H9 (cell line): ENCODE data around the gene OR52E1. TPM values are rescaled to one million over a fixed set of nuclear protein-coding genes. Genes with fewer than 3 reads are reported as not detected.

Experiments
- DNase-seq: peaks from one replicate; pipeline ENCODE4 v3.0.0-alpha.2; 2017
- H2AFZ ChIP-seq: one replicate; pipeline ENCODE4 v1.6.1; 2013; ENCODE audit warnings: mild to moderate bottlenecking, low read length, control low read depth, moderate library complexity
- H2AK5ac ChIP-seq: 2 replicates; pipeline ENCODE4 v1.6.1; 2013; ENCODE audit warnings: low read length, control low read depth, mixed read lengths; ENCODE audit not compliant: insufficient read length
- H2BK120ac ChIP-seq: one replicate; pipeline ENCODE4 v1.6.1; 2013; ENCODE audit warnings: low read depth, mild to moderate bottlenecking, low read length, control low read depth, inconsistent platforms; ENCODE audit not compliant: poor library complexity, severe bottlenecking
- H2BK12ac ChIP-seq: 2 replicates; pipeline ENCODE4 v1.6.1; 2013; ENCODE audit warnings: low read length, control low read depth, mixed read lengths, low read depth; ENCODE audit not compliant: insufficient read length
- H2BK15ac ChIP-seq: 2 replicates; pipeline ENCODE4 v1.6.1; 2013; ENCODE audit warnings: low read depth, low read length, control low read depth
- H2BK20ac ChIP-seq: one replicate; pipeline ENCODE4 v1.6.1; 2013; ENCODE audit warnings: low read depth, mild to moderate bottlenecking, low read length, control low read depth, inconsistent platforms; ENCODE audit not compliant: poor library complexity, severe bottlenecking
- H2BK5ac ChIP-seq: 2 replicates; pipeline ENCODE4 v1.6.1; 2013; ENCODE audit warnings: low read length, control low read depth, mixed read lengths; ENCODE audit not compliant: insufficient read length
- H3K14ac ChIP-seq: 2 replicates; pipeline ENCODE4 v1.6.1; 2013; ENCODE audit warnings: low read length, control low read depth; ENCODE audit not compliant: insufficient read depth
- H3K18ac ChIP-seq: 2 replicates; pipeline ENCODE4 v1.6.1; 2013; ENCODE audit warnings: low read depth, mild to moderate bottlenecking, mixed read lengths, low read length, control low read depth; ENCODE audit not compliant: insufficient read length
- H3K23ac ChIP-seq: 2 replicates; pipeline ENCODE4 v1.6.1; 2013; ENCODE audit warnings: low read length, control low read depth, mixed read lengths, low read depth; ENCODE audit not compliant: insufficient read length
- H3K23me2 ChIP-seq: 2 replicates; pipeline ENCODE4 v1.6.1; 2013; ENCODE audit warnings: low read depth, mild to moderate bottlenecking, mixed read lengths, low read length, control low read depth; ENCODE audit not compliant: insufficient read length, poor library complexity, severe bottlenecking
- H3K27ac ChIP-seq: 2 replicates; pipeline ENCODE4 v1.5.1; 2013; ENCODE audit warnings: low read length, control low read depth, mixed read lengths, low read depth; ENCODE audit not compliant: insufficient read length
- H3K27me3 ChIP-seq: 2 replicates; pipeline ENCODE4 v1.6.1; 2013; ENCODE audit warnings: low read length, control low read depth, inconsistent platforms; ENCODE audit not compliant: insufficient read depth
- H3K4ac ChIP-seq: 2 replicates; pipeline ENCODE4 v1.6.1; 2013; ENCODE audit warnings: low read depth, mild to moderate bottlenecking, control low read depth, inconsistent platforms, low read length, moderate library complexity
- H3K4me1 ChIP-seq: 2 replicates; pipeline ENCODE4 v1.6.1; 2013; ENCODE audit warnings: low read length, control low read depth, inconsistent platforms; ENCODE audit not compliant: insufficient read depth
- H3K4me2 ChIP-seq: 2 replicates; pipeline ENCODE4 v1.6.1; 2013; ENCODE audit warnings: low read length, control low read depth, mixed read lengths; ENCODE audit not compliant: insufficient read length, insufficient read depth
- H3K56ac ChIP-seq: 2 replicates; pipeline ENCODE4 v1.6.1; 2013; ENCODE audit warnings: low read depth, mild to moderate bottlenecking, mixed read lengths, low read length, control low read depth; ENCODE audit not compliant: insufficient read length
- H3K79me1 ChIP-seq: 2 replicates; pipeline ENCODE4 v1.6.1; 2013; ENCODE audit warnings: low read depth, mild to moderate bottlenecking, moderate library complexity, low read length, control low read depth, inconsistent platforms; ENCODE audit not compliant: insufficient read depth, poor library complexity, severe bottlenecking
- H3K79me2 ChIP-seq: 2 replicates; pipeline ENCODE4 v1.6.1; 2013; ENCODE audit warnings: low read length, control low read depth, inconsistent platforms; ENCODE audit not compliant: insufficient read depth
- H3K9ac ChIP-seq: 2 replicates; pipeline ENCODE4 v1.6.1; 2013; ENCODE audit warnings: low read length, control low read depth, mixed read lengths; ENCODE audit not compliant: insufficient read length; ENCODE audit errors: extremely low read depth
- H3K9me3 ChIP-seq: one replicate; pipeline ENCODE4 v1.6.1; 2013; ENCODE audit warnings: low read depth, low read length, inconsistent platforms; ENCODE audit not compliant: control insufficient read depth
- H3T11ph ChIP-seq: one replicate; pipeline ENCODE4 v1.6.1; 2013; ENCODE audit warnings: mild to moderate bottlenecking, low read length, control low read depth, inconsistent platforms
- H4K20me1 ChIP-seq: one replicate; pipeline ENCODE4 v1.6.1; 2013; ENCODE audit not compliant: control insufficient read depth, insufficient read length, insufficient read depth
- H4K5ac ChIP-seq: 2 replicates; pipeline ENCODE4 v1.6.1; 2013; ENCODE audit warnings: low read depth, mild to moderate bottlenecking, mixed read lengths, low read length, control low read depth; ENCODE audit not compliant: insufficient read length
- H4K8ac ChIP-seq: replicated peaks from 2 replicates; pipeline ENCODE4 v1.6.1; 2013; ENCODE audit warnings: low read length, control low read depth, mixed read lengths, low read depth; ENCODE audit not compliant: insufficient read length
- H4K91ac ChIP-seq: 2 replicates; pipeline ENCODE4 v1.6.1; 2013; ENCODE audit warnings: low read depth, mild to moderate bottlenecking, moderate library complexity, mixed read lengths, low read length, control low read depth; ENCODE audit not compliant: insufficient read length
- H3K27ac Mint-ChIP-seq, 3 experiments: 2 replicates in 2 of 3; 3 replicates in 1 of 3; pipeline ENCODE4 v1.8.0; 2020 to 2021; ENCODE audit warnings: mixed read lengths in 3 of 3, mild to moderate bottlenecking in 1 of 3, moderate library complexity in 1 of 3
- H3K27me3 Mint-ChIP-seq: 2 replicates; pipeline ENCODE4 v1.8.0; 2021; ENCODE audit warnings: low read depth, mild to moderate bottlenecking, moderate library complexity, mixed read lengths
- H3K36me3 Mint-ChIP-seq, 3 experiments: 2 replicates in 2 of 3; 3 replicates in 1 of 3; pipeline ENCODE4 v1.8.0; 2020 to 2021; ENCODE audit warnings: low read depth in 3 of 3, mixed read lengths in 3 of 3; ENCODE audit not compliant: insufficient read depth in 1 of 3
- H3K4me1 Mint-ChIP-seq, 2 experiments: 2 replicates each; pipeline ENCODE4 v1.8.0; 2020; ENCODE audit warnings: mixed read lengths in 2 of 2
- H3K4me3 Mint-ChIP-seq, 2 experiments: 2 replicates in 1 of 2; 3 replicates in 1 of 2; pipeline ENCODE4 v1.8.0; 2020 to 2021; ENCODE audit warnings: mild to moderate bottlenecking in 2 of 2, mixed read lengths in 2 of 2, moderate library complexity in 1 of 2
- H3K9me3 Mint-ChIP-seq, 2 experiments: 2 replicates in 1 of 2; 3 replicates in 1 of 2; pipeline ENCODE4 v1.8.0; 2020; ENCODE audit warnings: mild to moderate bottlenecking in 2 of 2, mixed read lengths in 2 of 2, moderate library complexity in 1 of 2
- WGBS: extraction: QIAGEN DNeasy Blood & Tissue Kit; methylation state at CpG from one replicate; pipeline ENCODE4 v1.1.7; 2013; ENCODE audit warnings: missing lambda C conversion rate, low lambda C conversion rate, mixed read lengths; ENCODE audit not compliant: insufficient read length; ENCODE audit errors: extremely low coverage; 5-methylcytosine and 5-hydroxymethylcytosine counted together
- total RNA-seq: library from RNA; stranded (reverse); gene quantifications from 2 replicates; pipeline ENCODE4 v1.2.1, GENCODE V29; 2021
- TF ChIP-seq, protein P1 (sequence below): fragments of 200-600 bp; sonication (generic); conservative IDR thresholded peaks from 3 replicates; pipeline ENCODE4 v1.8.0; 2021; ENCODE audit warnings: antibody characterized with exemption, mild to moderate bottlenecking

OR52E1 gene
- total RNA-seq, 1 experiment from 2014 or later, result not detected

DNA sequence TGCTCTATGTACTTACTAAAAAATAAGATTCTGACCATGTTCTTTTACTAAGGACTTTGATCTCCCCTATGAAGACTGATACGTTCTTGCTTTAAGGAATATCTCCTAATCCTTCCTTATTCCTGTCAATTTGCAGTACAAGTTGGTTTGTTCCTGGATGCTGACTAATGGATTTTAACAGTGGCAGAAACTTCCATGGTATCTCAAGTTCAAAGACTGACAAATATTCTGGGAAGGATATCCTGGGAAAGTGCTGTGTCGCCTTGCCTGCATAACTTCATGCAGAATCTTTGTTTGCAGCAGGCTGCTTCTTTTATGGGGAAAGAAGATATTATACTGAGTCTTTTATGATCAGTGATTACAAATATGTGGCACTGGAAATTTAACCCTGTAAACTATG lies 31.4 kb upstream of the OR52E1 start:
- Histone ChIP-seq H2BK20ac (no peak overlapping the region), H3K14ac (no peak overlapping the region), H2AFZ (no peak overlapping the region), H4K20me1 (no peaks in the 10 kb centered on the region), H2BK15ac (no peak overlapping the region), H3K56ac (no peak overlapping the region), H3K27me3 (no peaks in the 10 kb centered on the region), H4K5ac (no peak overlapping the region), H3K4ac (no peak overlapping the region), H3K9ac (no peak overlapping the region), H2BK120ac (no peak overlapping the region), H2BK5ac (no peak overlapping the region), H2BK12ac (no peak overlapping the region), H4K8ac (no peak overlapping the region), H3K23me2 (no peaks in the 10 kb centered on the region), H3K79me2 (no peaks in the 10 kb centered on the region), H3K4me2 (no peak overlapping the region), H4K91ac (no peak overlapping the region), H3K27ac (no peak overlapping the region), H3K79me1 (no peaks in the 10 kb centered on the region), H2AK5ac (no peak overlapping the region), H3T11ph (no peak overlapping the region), H3K18ac (no peak overlapping the region), H3K23ac (no peak overlapping the region), H3K4me1 (no peaks in the 10 kb centered on the region), H3K9me3 (no peaks in the 10 kb centered on the region)
- no CpG with 5 or more reads among the region's 2 CpGs for WGBS
- Mint-ChIP-seq H3K4me1 (no peaks in the 10 kb centered on the region), H3K27me3 (no peaks in the 10 kb centered on the region), H3K36me3 (no peaks in the 10 kb centered on the region), H3K9me3 (no peaks in the 10 kb centered on the region; a peak in 1 of 5 replicates), H3K27ac (no peak overlapping the region), H3K4me3 (no peak overlapping the region)
- TF ChIP-seq, protein P1, sequence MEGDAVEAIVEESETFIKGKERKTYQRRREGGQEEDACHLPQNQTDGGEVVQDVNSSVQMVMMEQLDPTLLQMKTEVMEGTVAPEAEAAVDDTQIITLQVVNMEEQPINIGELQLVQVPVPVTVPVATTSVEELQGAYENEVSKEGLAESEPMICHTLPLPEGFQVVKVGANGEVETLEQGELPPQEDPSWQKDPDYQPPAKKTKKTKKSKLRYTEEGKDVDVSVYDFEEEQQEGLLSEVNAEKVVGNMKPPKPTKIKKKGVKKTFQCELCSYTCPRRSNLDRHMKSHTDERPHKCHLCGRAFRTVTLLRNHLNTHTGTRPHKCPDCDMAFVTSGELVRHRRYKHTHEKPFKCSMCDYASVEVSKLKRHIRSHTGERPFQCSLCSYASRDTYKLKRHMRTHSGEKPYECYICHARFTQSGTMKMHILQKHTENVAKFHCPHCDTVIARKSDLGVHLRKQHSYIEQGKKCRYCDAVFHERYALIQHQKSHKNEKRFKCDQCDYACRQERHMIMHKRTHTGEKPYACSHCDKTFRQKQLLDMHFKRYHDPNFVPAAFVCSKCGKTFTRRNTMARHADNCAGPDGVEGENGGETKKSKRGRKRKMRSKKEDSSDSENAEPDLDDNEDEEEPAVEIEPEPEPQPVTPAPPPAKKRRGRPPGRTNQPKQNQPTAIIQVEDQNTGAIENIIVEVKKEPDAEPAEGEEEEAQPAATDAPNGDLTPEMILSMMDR, result no peak
- DNase-seq, result no peak
